GM21825 (cell line): ENCODE measurements around the gene SLC30A1.
A peak's percentile ranks its signal among the peaks of the same experiment; 100 is the strongest.
"Not testable (repeated sequence)": the region's sequence is repeated elsewhere in the genome, so short reads cannot be mapped to it uniquely, and the experiment has no call there.

Experiments used
- ATAC-seq: cut with Tn5 transposase; IDR thresholded peaks from one replicate; pipeline ENCODE4 v1.9.1; 2021; ENCODE audit warnings: mild to moderate bottlenecking, moderate library complexity; ENCODE audit not compliant: unreplicated experiment

Gene SLC30A1

DNA sequence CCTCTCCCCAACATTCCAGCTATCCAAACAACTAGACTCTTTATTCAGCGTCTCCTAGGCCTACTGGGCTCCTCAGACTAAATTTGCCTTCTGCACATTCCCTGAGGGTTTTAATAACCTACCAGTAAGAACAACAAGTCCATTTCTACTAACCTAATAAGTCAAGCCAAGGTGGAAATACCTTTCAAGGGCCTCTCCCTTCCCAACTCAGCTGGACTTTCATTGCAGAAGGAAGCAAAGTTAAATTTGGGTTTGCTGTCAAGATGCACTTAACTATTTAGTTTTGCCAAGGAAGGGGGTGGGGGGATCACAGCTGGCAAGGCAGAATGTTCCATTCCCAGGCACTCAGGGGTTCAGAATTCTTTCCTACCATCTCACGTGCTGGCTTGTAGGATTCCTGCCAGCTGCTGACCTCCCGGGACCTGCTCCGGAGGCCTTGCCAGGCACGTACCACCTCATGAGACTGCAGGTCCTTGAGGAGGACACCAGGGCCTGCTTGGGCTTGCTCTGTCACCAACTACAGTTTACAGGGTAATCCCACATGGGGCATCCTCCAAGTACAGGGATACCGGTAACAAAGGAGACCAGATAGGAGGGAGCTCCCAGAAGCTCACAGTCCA lies 29.8 kb downstream of the SLC30A1 start:
- ATAC-seq = no peak

- ATAC-seq = no peak
Measured at GRCh38 chr1:211548321-211549091, 30.5 kb downstream of the SLC30A1 start.

- no peak for ATAC-seq
Measured at GRCh38 chr1:211547710-211548109, 31.3 kb downstream of the SLC30A1 start.

- no peak for ATAC-seq
Measured at GRCh38 chr1:211546543-211546942, 32.4 kb downstream of the SLC30A1 start.

GRCh38 chr1:211543025-211543424 lies 35.9 kb downstream of the SLC30A1 start:
- ATAC-seq = no peak

GRCh38 chr1:211541720-211542477 lies 37.1 kb downstream of the SLC30A1 start:
- no peak for ATAC-seq

DNA sequence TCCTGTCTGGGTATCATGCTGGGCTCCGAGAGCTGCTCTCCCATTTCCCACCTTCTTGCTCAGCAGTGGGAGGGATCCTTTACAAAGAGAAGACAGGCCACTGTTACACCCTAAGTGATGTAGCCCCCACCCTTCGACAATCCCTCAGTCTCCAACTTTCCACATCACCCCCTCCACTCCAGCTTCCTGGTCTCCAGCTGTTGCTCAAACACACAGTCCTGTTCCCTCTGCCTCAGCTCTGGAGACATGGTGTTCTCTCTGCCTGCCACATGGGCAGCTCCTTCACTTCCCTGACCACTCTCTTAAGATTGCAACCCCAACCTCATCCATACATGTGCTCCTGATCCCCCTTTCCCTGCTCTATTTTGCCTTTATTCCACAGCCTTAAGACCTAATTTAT lies 37.7 kb downstream of the SLC30A1 start:
- ATAC-seq = no peak

GRCh38 chr1:211540824-211541223 lies 38.1 kb downstream of the SLC30A1 start:
- ATAC-seq = not testable (repeated sequence)

GRCh38 chr1:211538287-211538686 lies 40.7 kb downstream of the SLC30A1 start:
- ATAC-seq = no peak

- no peak for ATAC-seq
Measured at GRCh38 chr1:211537253-211537652, 41.7 kb downstream of the SLC30A1 start.

GRCh38 chr1:211536606-211537005 lies 42.4 kb downstream of the SLC30A1 start:
- ATAC-seq = no peak

DNA sequence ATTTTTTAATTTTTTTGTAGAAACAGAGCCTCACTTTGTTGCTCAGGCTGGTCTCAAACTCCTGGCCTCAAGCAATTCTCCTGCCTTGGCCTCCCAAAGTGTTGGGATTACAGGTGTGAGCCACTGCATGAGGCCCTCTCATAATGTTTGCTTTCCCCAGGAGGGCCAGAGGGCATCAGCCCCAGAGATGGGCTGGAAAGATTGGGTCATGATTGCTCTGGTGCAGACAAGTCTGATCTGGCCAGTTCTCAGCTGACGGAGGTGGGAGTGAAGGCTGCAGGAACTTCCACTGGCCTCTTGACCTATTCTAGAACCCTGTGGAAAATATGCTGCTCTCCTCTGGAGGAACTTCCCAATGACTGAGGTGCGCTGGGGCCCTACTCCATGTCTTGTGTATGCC lies 43.6 kb downstream of the SLC30A1 start:
- ATAC-seq = no peak

DNA sequence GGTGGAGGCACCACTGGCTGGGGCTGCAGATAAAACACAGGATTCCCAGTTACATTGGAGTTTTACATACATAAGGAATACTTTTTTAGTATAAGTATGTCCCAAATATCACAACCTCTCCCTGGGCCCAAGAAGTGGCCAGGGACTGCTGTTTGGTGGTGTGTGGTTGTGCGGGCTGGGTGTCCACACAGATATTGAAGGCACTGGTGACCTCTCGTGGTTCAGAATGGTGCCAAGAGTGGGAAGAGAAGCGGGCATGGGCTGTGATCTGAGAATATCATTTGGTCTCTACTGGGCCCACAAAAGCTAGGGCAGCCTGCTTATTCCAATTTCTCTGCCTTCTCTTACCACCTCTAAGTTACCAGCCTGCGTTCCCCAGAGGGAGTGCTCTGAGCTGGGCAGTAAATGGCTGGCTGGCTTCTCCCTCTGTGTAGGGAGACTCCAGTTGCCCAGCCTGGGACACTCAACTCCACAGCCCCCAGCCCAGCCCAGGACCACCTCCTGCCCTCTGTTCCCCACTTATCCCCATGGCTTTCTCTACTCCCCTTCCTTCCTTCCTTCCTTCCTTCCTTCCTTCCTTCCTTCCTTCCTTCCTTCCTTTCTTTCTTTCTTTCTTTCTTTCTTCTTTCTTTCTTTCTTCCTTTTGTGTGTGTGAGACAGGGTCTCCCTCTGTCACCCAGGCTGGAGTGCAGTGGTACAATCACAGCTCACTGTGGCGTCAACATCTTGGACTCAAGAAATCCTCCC lies 44.2 kb downstream of the SLC30A1 start:
- ATAC-seq = no peak

DNA sequence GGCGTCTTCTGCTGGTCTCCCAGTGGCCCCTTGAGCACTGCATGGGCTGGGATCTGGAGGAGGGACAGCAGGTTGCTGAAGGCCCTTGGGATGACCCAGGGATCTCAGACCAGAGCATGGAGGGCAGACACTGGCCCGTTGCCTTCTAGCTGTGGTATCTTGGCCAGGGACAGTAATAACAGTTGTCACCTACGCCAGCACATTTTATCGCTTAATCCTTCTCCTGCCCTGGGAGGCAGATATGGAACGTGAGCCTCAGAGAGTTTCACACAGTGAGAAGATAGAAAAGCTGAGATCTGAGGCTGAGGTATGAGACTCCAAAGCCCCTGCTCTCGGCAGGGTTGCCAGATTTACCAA lies 46.9 kb downstream of the SLC30A1 start:
- no peak for ATAC-seq

- ATAC-seq = no peak
Measured at GRCh38 chr1:211531194-211532087, 47.5 kb downstream of the SLC30A1 start.

GRCh38 chr1:211530102-211530501 lies 48.9 kb downstream of the SLC30A1 start:
- ATAC-seq = no peak

- no peak for ATAC-seq
Measured at GRCh38 chr1:211529453-211529852, 49.5 kb downstream of the SLC30A1 start.

GRCh38 chr1:211529011-211529410 lies 50.0 kb downstream of the SLC30A1 start:
- ATAC-seq = no peak

- ATAC-seq = no peak
Measured at GRCh38 chr1:211527888-211528287, 51.1 kb downstream of the SLC30A1 start.

- ATAC-seq = peak; percentile 89
Measured at GRCh38 chr1:211527006-211527405, 52.0 kb downstream of the SLC30A1 start.
